ENCODE results near the gene PIK3C3.

DNA sequence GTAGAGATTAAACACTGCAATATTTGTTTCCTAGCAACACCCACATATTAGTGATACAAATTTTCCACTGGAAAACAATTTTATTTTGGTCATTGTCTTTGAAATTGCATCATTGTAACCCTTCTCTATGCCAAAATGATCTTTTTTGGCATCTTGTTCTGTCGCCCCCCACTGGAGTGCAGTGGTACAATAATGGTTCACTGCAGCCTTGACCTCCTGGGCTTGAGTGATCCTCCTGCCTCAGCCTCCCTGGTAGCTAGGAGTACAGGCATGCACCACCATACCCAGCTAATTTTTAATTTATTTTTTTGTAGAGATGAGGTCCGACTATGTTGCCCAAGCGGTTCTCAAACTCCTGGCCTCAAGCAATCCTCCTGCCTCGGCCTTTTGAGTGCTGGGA lies 117.4 kb downstream of the PIK3C3 start:
- TF ChIP-seq POLR2AphosphoS5 (IDR thresholded peaks at IDR 0.05) = no peak
- TF ChIP-seq POLR2A (IDR thresholded peaks at IDR 0.05) = no peak
